GM13977 (cell line): ENCODE results near the gene CACNA1D.

Experiments used
- DNase-seq: peaks from one replicate; pipeline ENCODE4 v3.0.0; 2012; ENCODE audit warnings: low spot score
- in situ Hi-C: fragments of 300-500 bp; cut with MboI; formaldehyde crosslinking; loops from one replicate; pipeline ENCODE4 v1.12.0; 2022; ENCODE audit warnings: low sequenced_read_pairs, low pct_unique_long_range_greater_than_20kb, mixed read lengths, inconsistent platforms; ENCODE audit not compliant: unreplicated experiment
- TF ChIP-seq, protein P1 (sequence below): IDR thresholded peaks from 2 replicates; pipeline ENCODE4 v1.5.1; 2012; ENCODE audit warnings: mild to moderate bottlenecking, control low read depth; ENCODE audit not compliant: insufficient read depth; ENCODE audit errors: extremely low read depth, missing control alignments

CACNA1D gene

DNA sequence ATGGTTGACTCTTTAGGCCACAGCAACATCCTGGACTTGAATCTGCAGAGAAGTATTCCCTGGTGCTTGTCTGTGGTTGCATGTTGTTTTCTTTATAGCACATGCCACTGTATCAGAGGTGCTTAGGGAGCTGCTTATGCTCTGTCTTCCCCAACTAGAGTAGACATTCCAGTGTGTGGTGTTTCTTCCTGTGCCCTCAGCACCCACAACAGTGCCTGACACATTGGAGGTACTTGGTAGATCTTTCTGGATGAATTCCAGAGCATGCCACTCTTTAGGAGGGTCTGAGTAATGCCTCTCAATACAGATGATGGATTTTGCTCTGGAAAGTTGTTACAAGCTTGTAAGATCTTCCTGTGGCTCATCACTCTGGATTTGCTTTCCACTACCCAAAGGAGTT, 234.2 kb downstream of the CACNA1D start:
- no peak for DNase-seq
- TF ChIP-seq, protein P1, sequence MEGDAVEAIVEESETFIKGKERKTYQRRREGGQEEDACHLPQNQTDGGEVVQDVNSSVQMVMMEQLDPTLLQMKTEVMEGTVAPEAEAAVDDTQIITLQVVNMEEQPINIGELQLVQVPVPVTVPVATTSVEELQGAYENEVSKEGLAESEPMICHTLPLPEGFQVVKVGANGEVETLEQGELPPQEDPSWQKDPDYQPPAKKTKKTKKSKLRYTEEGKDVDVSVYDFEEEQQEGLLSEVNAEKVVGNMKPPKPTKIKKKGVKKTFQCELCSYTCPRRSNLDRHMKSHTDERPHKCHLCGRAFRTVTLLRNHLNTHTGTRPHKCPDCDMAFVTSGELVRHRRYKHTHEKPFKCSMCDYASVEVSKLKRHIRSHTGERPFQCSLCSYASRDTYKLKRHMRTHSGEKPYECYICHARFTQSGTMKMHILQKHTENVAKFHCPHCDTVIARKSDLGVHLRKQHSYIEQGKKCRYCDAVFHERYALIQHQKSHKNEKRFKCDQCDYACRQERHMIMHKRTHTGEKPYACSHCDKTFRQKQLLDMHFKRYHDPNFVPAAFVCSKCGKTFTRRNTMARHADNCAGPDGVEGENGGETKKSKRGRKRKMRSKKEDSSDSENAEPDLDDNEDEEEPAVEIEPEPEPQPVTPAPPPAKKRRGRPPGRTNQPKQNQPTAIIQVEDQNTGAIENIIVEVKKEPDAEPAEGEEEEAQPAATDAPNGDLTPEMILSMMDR: no peak
- in situ Hi-C loops: no loop called here

DNA sequence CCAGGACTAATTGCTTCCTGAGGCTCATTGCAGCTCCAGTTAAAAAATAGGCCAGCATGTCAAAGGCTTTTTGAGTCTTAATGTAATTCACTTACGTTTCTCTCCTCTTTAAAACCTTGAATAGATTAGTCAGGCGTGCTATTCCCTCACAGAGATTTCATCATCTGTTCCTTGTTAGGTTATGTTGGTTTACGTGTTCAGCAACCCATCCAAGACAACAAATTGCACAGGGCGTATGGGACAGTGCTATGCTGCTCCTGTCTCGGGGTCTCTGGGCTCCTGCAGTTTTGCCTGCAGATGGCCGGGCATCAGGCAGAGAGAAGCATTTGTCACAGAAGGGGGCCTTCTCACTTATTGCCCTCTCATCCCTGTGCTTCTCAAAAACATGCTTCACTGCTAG, 234.7 kb downstream of the CACNA1D start:
- TF ChIP-seq, protein P1: no peak
- DNase-seq: no peak
- in situ Hi-C loops: no loop called here

GRCh38 chr3:53729618-53730017, 235.2 kb downstream of the CACNA1D start:
- TF ChIP-seq, protein P1: peak; percentile 52
- in situ Hi-C loops: no loop called here
- peak; percentile 45 for DNase-seq

DNA sequence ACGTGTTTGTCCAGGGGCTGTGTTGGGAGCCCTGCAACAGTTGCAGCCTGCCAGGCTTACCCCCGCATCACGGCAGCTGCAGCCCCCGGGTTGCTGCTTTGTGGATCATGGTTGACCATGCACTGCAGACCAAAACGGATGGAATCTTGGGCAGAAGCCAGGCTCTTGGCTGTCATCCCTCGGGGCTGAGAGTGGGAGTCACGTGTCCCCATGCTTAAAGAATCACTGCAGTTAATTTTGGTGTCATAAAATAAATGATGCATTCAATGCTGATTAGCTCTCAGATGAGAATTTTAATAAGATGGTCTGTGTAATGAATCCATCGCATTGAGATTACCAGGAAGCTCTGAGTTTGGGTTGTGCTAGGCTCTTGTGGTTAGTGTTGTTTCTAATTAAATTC, 236.2 kb downstream of the CACNA1D start:
- DNase-seq: no peak
- TF ChIP-seq, protein P1: no peak
- in situ Hi-C loops: no loop called here

DNA sequence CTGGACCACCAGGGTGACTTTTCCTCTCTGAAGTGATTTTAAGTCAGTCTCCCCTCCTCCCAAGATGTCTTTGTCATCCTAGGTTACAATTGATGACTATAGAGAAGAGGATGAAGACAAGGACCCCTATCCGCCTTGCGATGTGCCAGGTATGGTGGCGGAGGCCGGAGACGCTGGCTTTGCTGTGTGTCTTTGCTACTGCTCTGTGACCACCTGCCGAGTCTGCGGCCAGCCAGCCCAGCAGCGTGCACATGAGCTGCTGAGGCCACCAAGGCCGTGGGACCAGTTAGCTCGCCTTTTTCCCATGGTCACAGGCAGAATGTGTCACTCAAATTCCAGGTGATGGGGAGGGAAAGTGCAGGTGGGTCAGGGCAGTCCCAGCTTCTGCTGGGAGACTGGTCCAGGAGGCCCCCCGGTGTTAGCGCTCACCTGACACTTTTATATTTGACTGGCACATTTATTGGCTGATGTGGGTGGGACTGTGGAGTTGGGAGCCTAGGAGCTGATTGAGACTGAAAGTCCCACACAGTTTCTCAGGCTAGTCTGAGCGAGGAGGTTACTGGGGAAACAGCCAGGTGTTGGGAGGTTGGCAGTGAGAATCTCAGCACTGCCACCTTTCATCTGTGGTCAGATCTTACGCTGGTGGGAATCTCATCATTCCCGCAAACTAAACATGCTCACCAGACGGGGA, 237.7 kb downstream of the CACNA1D start:
- in situ Hi-C loops: no loop called here
- TF ChIP-seq, protein P1: no peak
- no peak for DNase-seq

DNA sequence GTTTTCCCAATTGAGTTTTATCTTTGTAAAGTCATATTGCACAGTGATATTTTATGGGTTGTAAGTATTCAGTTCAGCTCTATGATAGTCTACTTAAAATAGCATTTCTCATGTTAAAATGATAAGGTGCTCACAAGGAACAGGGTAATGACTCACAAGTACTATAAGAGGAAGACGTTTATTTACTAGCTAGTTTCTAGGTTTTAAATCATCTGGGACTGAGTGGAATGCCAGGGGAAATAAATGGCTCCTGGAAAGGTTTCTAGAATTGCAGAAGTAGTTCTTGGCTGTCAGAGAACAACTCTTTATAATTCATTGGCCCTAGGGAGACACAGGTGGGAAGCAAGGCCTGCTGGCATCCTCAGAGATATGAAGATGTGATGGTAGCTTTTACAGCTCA, 239.0 kb downstream of the CACNA1D start:
- no peak for DNase-seq
- TF ChIP-seq, protein P1: no peak
- in situ Hi-C loops: no loop called here
